Ovary (tissue), 3 donors: Measurements from ENCODE around the gene TET3.

Experiments
- POLR2A ChIP-seq: fragments of 450-650 bp; IDR thresholded peaks from one replicate; pipeline ENCODE4 v1.6.1; 2017; ENCODE audit warnings: antibody characterized with exemption, mild to moderate bottlenecking, moderate library complexity
- TF ChIP-seq, protein P1 (sequence below), 3 donors: fragments of 450-650 bp in 2 of 3; fragments of 200-600 bp in 1 of 3; IDR thresholded peaks; one replicate each; pipeline versions ENCODE4 v1.5.1 to v1.8.0; 2016 to 2022; ENCODE audit warnings: antibody characterized with exemption in 3 of 3, mild to moderate bottlenecking in 1 of 3
- donor health status: DM: no; HTN: no; CAD: no.

DNA sequence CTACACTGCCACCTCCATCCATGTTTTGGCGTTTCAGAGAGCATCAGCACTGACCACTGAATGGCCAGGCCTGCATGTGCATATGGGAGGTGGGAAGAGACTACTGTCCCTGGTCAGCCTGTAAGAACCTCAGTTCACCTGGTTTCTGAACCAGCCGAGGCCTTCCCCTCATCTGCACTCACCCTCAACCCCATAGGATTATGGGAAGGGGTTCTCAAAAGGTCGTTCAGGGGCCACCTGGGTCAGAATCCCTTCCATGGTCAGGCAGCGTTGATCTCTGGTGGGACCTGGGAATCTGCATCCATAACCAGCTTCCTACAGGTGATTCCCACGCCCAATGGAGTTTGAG lies 36.7 kb downstream of the TET3 start:
- TF ChIP-seq, protein P1, sequence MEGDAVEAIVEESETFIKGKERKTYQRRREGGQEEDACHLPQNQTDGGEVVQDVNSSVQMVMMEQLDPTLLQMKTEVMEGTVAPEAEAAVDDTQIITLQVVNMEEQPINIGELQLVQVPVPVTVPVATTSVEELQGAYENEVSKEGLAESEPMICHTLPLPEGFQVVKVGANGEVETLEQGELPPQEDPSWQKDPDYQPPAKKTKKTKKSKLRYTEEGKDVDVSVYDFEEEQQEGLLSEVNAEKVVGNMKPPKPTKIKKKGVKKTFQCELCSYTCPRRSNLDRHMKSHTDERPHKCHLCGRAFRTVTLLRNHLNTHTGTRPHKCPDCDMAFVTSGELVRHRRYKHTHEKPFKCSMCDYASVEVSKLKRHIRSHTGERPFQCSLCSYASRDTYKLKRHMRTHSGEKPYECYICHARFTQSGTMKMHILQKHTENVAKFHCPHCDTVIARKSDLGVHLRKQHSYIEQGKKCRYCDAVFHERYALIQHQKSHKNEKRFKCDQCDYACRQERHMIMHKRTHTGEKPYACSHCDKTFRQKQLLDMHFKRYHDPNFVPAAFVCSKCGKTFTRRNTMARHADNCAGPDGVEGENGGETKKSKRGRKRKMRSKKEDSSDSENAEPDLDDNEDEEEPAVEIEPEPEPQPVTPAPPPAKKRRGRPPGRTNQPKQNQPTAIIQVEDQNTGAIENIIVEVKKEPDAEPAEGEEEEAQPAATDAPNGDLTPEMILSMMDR (IDR thresholded peaks at IDR 0.05): no peak
- no peak for TF ChIP-seq POLR2A
